Loucy (cell line): ENCODE results near the gene UNC45A.

Experiments
- H2AFZ ChIP-seq: fragments of 200-600 bp; sonication (generic); 2 replicates; pipeline ENCODE4 v1.6.0; 2016; ENCODE audit warnings: antibody characterized with exemption, mild to moderate bottlenecking, low read length, moderate library complexity
- H3F3A ChIP-seq: fragments of 200-600 bp; 2 replicates; pipeline ENCODE4 v1.6.0; 2016; ENCODE audit warnings: antibody characterized with exemption, low read depth, mild to moderate bottlenecking
- H3K27me3 ChIP-seq: fragments of 200-600 bp; sonication (generic); 2 replicates; pipeline ENCODE4 v1.6.1; 2014; ENCODE audit warnings: low read length, mild to moderate bottlenecking; ENCODE audit not compliant: insufficient read depth, poor library complexity, severe bottlenecking
- H3K36me3 ChIP-seq: fragments of 200-600 bp; sonication (generic); 2 replicates; pipeline ENCODE4 v1.6.1; 2016; ENCODE audit warnings: low read length; ENCODE audit not compliant: insufficient read depth
- H3K4me1 ChIP-seq: fragments of 200-600 bp; sonication (generic); 2 replicates; pipeline ENCODE4 v1.5.1; 2014; ENCODE audit warnings: low read length, mild to moderate bottlenecking; ENCODE audit not compliant: insufficient read depth, poor library complexity, severe bottlenecking
- H3K4me2 ChIP-seq: fragments of 200-600 bp; sonication (generic); 2 replicates; pipeline ENCODE4 v1.6.0; 2014; ENCODE audit warnings: antibody characterized with exemption, low read length, low read depth, mild to moderate bottlenecking; ENCODE audit not compliant: poor library complexity, severe bottlenecking
- H3K4me3 ChIP-seq: fragments of 200-600 bp; sonication (generic); 2 replicates; pipeline ENCODE4 v1.5.1; 2014; ENCODE audit warnings: low read length, mild to moderate bottlenecking, mixed read lengths; ENCODE audit not compliant: poor library complexity, severe bottlenecking
- H3K79me2 ChIP-seq: fragments of 200-600 bp; sonication (generic); 2 replicates; pipeline ENCODE4 v1.6.1; 2014; ENCODE audit warnings: low read length; ENCODE audit not compliant: insufficient read depth
- H3K9ac ChIP-seq: fragments of 200-600 bp; sonication (generic); 2 replicates; pipeline ENCODE4 v1.6.0; 2014; ENCODE audit warnings: mild to moderate bottlenecking, low read depth, low read length, moderate library complexity; ENCODE audit not compliant: poor library complexity, severe bottlenecking
- H3K9me2 ChIP-seq: fragments of 200-600 bp; sonication (generic); replicated peaks from 2 replicates; pipeline ENCODE4 v1.6.1; 2016; ENCODE audit warnings: low read depth, low read length, mixed read lengths
- H3K9me3 ChIP-seq: fragments of 200-600 bp; sonication (generic); 2 replicates; pipeline ENCODE4 v1.6.1; 2014; ENCODE audit warnings: mild to moderate bottlenecking, antibody characterized with exemption, low read length, low read depth; ENCODE audit not compliant: insufficient read depth
- H4K20me1 ChIP-seq: fragments of 200-600 bp; sonication (generic); 2 replicates; pipeline ENCODE4 v1.6.0; 2014; ENCODE audit warnings: antibody characterized with exemption, low read length, mild to moderate bottlenecking; ENCODE audit not compliant: insufficient read depth, poor library complexity, severe bottlenecking
- CTCF ChIP-seq: fragments of 200-600 bp; sonication (generic); conservative IDR thresholded peaks from 2 replicates; pipeline ENCODE4 v1.5.1; 2014; ENCODE audit warnings: mild to moderate bottlenecking, antibody characterized with exemption, low read length
- EZH2phosphoT487 ChIP-seq: fragments of 200-600 bp; IDR thresholded peaks from 2 replicates; pipeline ENCODE4 v1.6.1; 2018; ENCODE audit warnings: antibody characterized with exemption, mild to moderate bottlenecking, moderate library complexity, borderline replicate concordance

The UNC45A gene

GRCh38 chr15:90938261-90938660 lies 3.2 kb downstream of the UNC45A start:
- H3K9me2 ChIP-seq = no peaks in the 10 kb centered on the region
- no peak overlapping the region for H2AFZ ChIP-seq
- no peak overlapping the region for H3K9ac ChIP-seq
- H3K4me1 ChIP-seq = peaks cover 25% of the 10 kb centered on the region
- H3K9me3 ChIP-seq = no peaks in the 10 kb centered on the region
- no peak overlapping the region for H3K4me3 ChIP-seq
- H4K20me1 ChIP-seq = peaks cover 18% of the 10 kb centered on the region
- H3K4me2 ChIP-seq = no peak overlapping the region
- no peak for TF ChIP-seq EZH2phosphoT487
- TF ChIP-seq CTCF = no peak
- H3K36me3 ChIP-seq = peaks cover 29% of the 10 kb centered on the region; the same call in 1 of the 2 replicates
- H3F3A ChIP-seq = no peaks in the 10 kb centered on the region
- H3K79me2 ChIP-seq = peaks cover 26% of the 10 kb centered on the region
- no peaks in the 10 kb centered on the region for H3K27me3 ChIP-seq

GRCh38 chr15:90939756-90940155 lies 4.7 kb downstream of the UNC45A start:
- H3K4me3 ChIP-seq = no peak overlapping the region
- H3K4me2 ChIP-seq = no peak overlapping the region
- peaks cover 35% of the 10 kb centered on the region; the same call in 1 of the 2 replicates for H3K36me3 ChIP-seq
- H3K27me3 ChIP-seq = no peaks in the 10 kb centered on the region
- H3K79me2 ChIP-seq = peaks cover 26% of the 10 kb centered on the region
- no peaks in the 10 kb centered on the region for H3K9me3 ChIP-seq
- peaks cover 16% of the 10 kb centered on the region for H3K4me1 ChIP-seq
- TF ChIP-seq CTCF (no peak), EZH2phosphoT487 (no peak)
- no peak overlapping the region for H2AFZ ChIP-seq
- H3K9ac ChIP-seq = no peak overlapping the region
- H4K20me1 ChIP-seq = peaks cover 18% of the 10 kb centered on the region
- H3F3A ChIP-seq = no peaks in the 10 kb centered on the region
- no peaks in the 10 kb centered on the region for H3K9me2 ChIP-seq

GRCh38 chr15:90941038-90941437 lies 6.0 kb downstream of the UNC45A start:
- H3K36me3 ChIP-seq = peaks cover 40% of the 10 kb centered on the region; the same call in 1 of the 2 replicates
- no peak overlapping the region for H2AFZ ChIP-seq
- H3K9ac ChIP-seq = no peak overlapping the region
- H3K4me2 ChIP-seq = no peak overlapping the region
- peaks cover 11% of the 10 kb centered on the region for H4K20me1 ChIP-seq
- H3K9me3 ChIP-seq = no peaks in the 10 kb centered on the region
- peaks cover 10% of the 10 kb centered on the region for H3K4me1 ChIP-seq
- H3K27me3 ChIP-seq = no peaks in the 10 kb centered on the region
- H3K9me2 ChIP-seq = no peaks in the 10 kb centered on the region
- H3F3A ChIP-seq = no peaks in the 10 kb centered on the region
- no peak overlapping the region for H3K4me3 ChIP-seq
- no peak for TF ChIP-seq CTCF
- TF ChIP-seq EZH2phosphoT487 = no peak
- H3K79me2 ChIP-seq = peaks cover 19% of the 10 kb centered on the region
